Measurements from ENCODE around the gene OSBPL2. TPM values are rescaled to one million over a fixed set of nuclear protein-coding genes. Genes with fewer than 3 reads are reported as not detected.

OSBPL2 gene
- total RNA-seq, 1 donor from 2014 or later = 25.0 TPM

- no peak overlapping the region for H3K4me3 ChIP-seq
- H3K27me3 ChIP-seq = no peaks in the 10 kb centered on the region
- intact Hi-C loops (cut with DNase I) = no loop called here
- no peak for TF ChIP-seq CTCF (IDR thresholded peaks at IDR 0.05)
- H3K4me1 ChIP-seq = no peaks in the 10 kb centered on the region
- peaks cover 71 to 75% of the 10 kb centered on the region in 2 donors for H3K36me3 ChIP-seq
- no peak overlapping the region for H3K27ac ChIP-seq
- no peaks in the 10 kb centered on the region for H3K9me3 ChIP-seq
- no peak for DNase-seq (ENCODE audit: low spot score in 2 of 2)
Measured at GRCh38 chr20:62293946-62294345, 55.6 kb downstream of the OSBPL2 start.

GRCh38 chr20:62294516-62294915 is 56.2 kb downstream of the OSBPL2 start:
- Histone ChIP-seq H3K9me3 (no peaks in the 10 kb centered on the region), H3K27ac (no peak overlapping the region), H3K4me3 (no peak overlapping the region), H3K27me3 (no peaks in the 10 kb centered on the region), H3K4me1 (no peaks in the 10 kb centered on the region), H3K36me3 (peaks cover 66 to 71% of the 10 kb centered on the region in 2 donors)
- DNase-seq (ENCODE audit: low spot score in 2 of 2) = no peak
- TF ChIP-seq CTCF (IDR thresholded peaks at IDR 0.05) = no peak
- intact Hi-C loops (cut with DNase I) = no loop called here

- intact Hi-C loops (cut with DNase I) = no loop called here
- Histone ChIP-seq H3K4me3 (no peak overlapping the region), H3K27ac (no peak overlapping the region), H3K36me3 (peaks cover 46 to 54% of the 10 kb centered on the region in 2 donors), H3K9me3 (no peaks in the 10 kb centered on the region), H3K4me1 (no peaks in the 10 kb centered on the region), H3K27me3 (no peaks in the 10 kb centered on the region)
- TF ChIP-seq CTCF (IDR thresholded peaks at IDR 0.05) = no peak
- no peak for DNase-seq (ENCODE audit: low spot score in 2 of 2)
Measured at GRCh38 chr20:62296724-62297448, 58.6 kb downstream of the OSBPL2 start.

GRCh38 chr20:62297449-62298227 is 59.3 kb downstream of the OSBPL2 start:
- Histone ChIP-seq H3K9me3 (no peaks in the 10 kb centered on the region), H3K27ac (no peak overlapping the region), H3K36me3 (peaks cover 38 to 46% of the 10 kb centered on the region in 2 donors), H3K4me1 (no peaks in the 10 kb centered on the region), H3K4me3 (no peak overlapping the region), H3K27me3 (no peaks in the 10 kb centered on the region)
- intact Hi-C loops (cut with DNase I) = no loop called here
- no peak for DNase-seq (ENCODE audit: low spot score in 2 of 2)
- no peak for TF ChIP-seq CTCF (IDR thresholded peaks at IDR 0.05)

- no peaks in the 10 kb centered on the region for H3K27me3 ChIP-seq
- TF ChIP-seq CTCF (IDR thresholded peaks at IDR 0.05) = no peak
- peaks cover 36 to 39% of the 10 kb centered on the region in 2 donors for H3K36me3 ChIP-seq
- no peak for DNase-seq (ENCODE audit: low spot score in 2 of 2)
- intact Hi-C loops (cut with DNase I) = no loop called here
- H3K27ac ChIP-seq = no peak overlapping the region
- H3K4me1 ChIP-seq = peaks cover 3 to 5% of the 10 kb centered on the region in 2 donors
- no peak overlapping the region for H3K4me3 ChIP-seq
- H3K9me3 ChIP-seq = no peaks in the 10 kb centered on the region
Measured at GRCh38 chr20:62298577-62299249, 60.4 kb downstream of the OSBPL2 start.
